ENCODE measurements around the gene B2M. TPM values are rescaled to one million over a fixed set of nuclear protein-coding genes. Genes with fewer than 3 reads are reported as not detected.

B2M gene
- total RNA-seq, 1 donor from 2014 or later = 3,396 TPM

- ChIA-PET POLR2A (interaction anchor here (19.2 to 24.4 kb wide), 2 partner anchors 22 to 43 kb away, joined by 1048 to 2387 read pairs; partner anchors contain the start of genes SPG11 and TRIM69), CTCF (interaction anchor here (1.0 to 3.1 kb wide), 2 partner anchors 31 to 40 kb away, joined by 3 to 9 read pairs; partner anchors contain the start of gene TRIM69)
- Mint-ChIP-seq H3K27me3 (no peaks in the 10 kb centered on the region), H3K4me1 (peaks cover 27% of the 10 kb centered on the region), H3K4me3 (no peak overlapping the region), H3K27ac (no peak overlapping the region), H3K9me3 (no peaks in the 10 kb centered on the region), H3K36me3 (ENCODE audit: low read depth) (peaks cover 27% of the 10 kb centered on the region)
- DNase-seq = no peak
- ATAC-seq (ENCODE audit: low read depth) = no peak
- intact Hi-C loops (cut with micrococcal nuclease) = no loop called here
- no peak for TF ChIP-seq CTCF (IDR thresholded peaks at IDR 0.05)
These were observed 4.9 kb upstream of the B2M start for GRCh38 chr15:44706401-44706800.

- Mint-ChIP-seq H3K4me3 (no peak overlapping the region), H3K36me3 (ENCODE audit: low read depth) (peaks cover 34% of the 10 kb centered on the region), H3K27me3 (no peaks in the 10 kb centered on the region), H3K9me3 (no peaks in the 10 kb centered on the region), H3K27ac (no peak overlapping the region), H3K4me1 (peaks cover 22% of the 10 kb centered on the region)
- ChIA-PET CTCF (interaction anchor here (1.0 to 3.1 kb wide), 2 partner anchors 16 to 30 kb away, joined by 3 to 9 read pairs; partner anchors contain the start of gene TRIM69), POLR2A (interaction anchor here (19.2 to 24.4 kb wide), 2 partner anchors 22 to 43 kb away, joined by 1048 to 2387 read pairs; partner anchors contain the start of genes SPG11 and TRIM69)
- no peak for TF ChIP-seq CTCF (IDR thresholded peaks at IDR 0.05)
- ATAC-seq (ENCODE audit: low read depth) = no peak
- intact Hi-C loops (cut with micrococcal nuclease) = no loop called here
- DNase-seq = no peak
These were observed 4.2 kb upstream of the B2M start for GRCh38 chr15:44706946-44707636.

GRCh38 chr15:44710236-44711095 is 851 bp upstream of the B2M start:
- DNase-seq = peak; percentile 50

GRCh38 chr15:44711743-44712345 is 527 bp downstream of the B2M start:
- POLR2A ChIA-PET = interaction anchor here (0.6 to 24.4 kb wide), 30 partner anchors 13 to 936 kb away, joined by 3 to 2387 read pairs (median 7); partner anchors contain the start of genes EIF3J, ELL3, GOLM2 and SPG11
- Mint-ChIP-seq H3K27ac (peak overlapping the region; percentile 100), H3K9me3 (no peaks in the 10 kb centered on the region), H3K36me3 (ENCODE audit: low read depth) (peaks cover 71% of the 10 kb centered on the region), H3K4me3 (peak overlapping the region; percentile 99), H3K27me3 (no peaks in the 10 kb centered on the region), H3K4me1 (peaks cover 56% of the 10 kb centered on the region)
- no peak for DNase-seq
- TF ChIP-seq CTCF (IDR thresholded peaks at IDR 0.05) = no peak
- ATAC-seq (ENCODE audit: low read depth) = peak; percentile 26
- intact Hi-C loops (cut with micrococcal nuclease) = loop anchor here (1.0 to 5.0 kb wide), 5 partner anchors 16 to 325 kb away; partner anchors contain the start of genes CTDSPL2 and EIF3J
- CTCF ChIA-PET = interaction anchor here (1.3 to 16.4 kb wide), 10 partner anchors 8 to 47 kb away, joined by 3 to 239 read pairs (median 8); partner anchors contain the start of genes SPG11 and TRIM69

More at GRCh38 chr15:44710236-44711095, 851 bp upstream of the B2M start:
- H3K27ac Mint-ChIP-seq = peak overlapping the region; percentile 100
- ChIA-PET CTCF (interaction anchor here (0.6 to 16.4 kb wide), 13 partner anchors 9 to 423 kb away, joined by 3 to 239 read pairs (median 7); partner anchors contain the start of genes SPG11 and TRIM69), POLR2A (interaction anchor here (0.6 to 24.4 kb wide), 29 partner anchors 12 to 934 kb away, joined by 3 to 2387 read pairs (median 7); partner anchors contain the start of genes EIF3J, ELL3, SPG11 and TRIM69)
- H3K36me3 Mint-ChIP-seq (ENCODE audit: low read depth) = peaks cover 61% of the 10 kb centered on the region
- H3K27me3 Mint-ChIP-seq = no peaks in the 10 kb centered on the region
- peak overlapping the region; percentile 99 for H3K4me3 Mint-ChIP-seq
- peak; percentile 29 for ATAC-seq (ENCODE audit: low read depth)
- no peaks in the 10 kb centered on the region for H3K9me3 Mint-ChIP-seq
- intact Hi-C loops (cut with micrococcal nuclease) = loop anchor here (1.0 to 5.0 kb wide), 7 partner anchors 18 to 327 kb away; partner anchors contain the start of genes CTDSPL2, EIF3J and SPG11
- no peak for TF ChIP-seq CTCF (IDR thresholded peaks at IDR 0.05)
- H3K4me1 Mint-ChIP-seq = peaks cover 42% of the 10 kb centered on the region
